Common myeloid progenitor, CD34-positive (primary cell): ENCODE results near the gene DISP2.

ENCODE experiments used
- CTCF ChIA-PET: fragments of 350-600 bp; sonication (Branson Sonifier 250); formaldehyde crosslinking; loops from one replicate; lab custom pipeline; 2021; ENCODE audit warnings: antibody characterized with exemption; lab: Charles Lee
- POLR2A ChIA-PET: fragments of 350-600 bp; sonication (Branson Sonifier 250); formaldehyde crosslinking; loops from one replicate; lab custom pipeline; 2021; ENCODE audit warnings: antibody characterized with exemption; lab: Charles Lee
- DNase-seq, 3 donors: peaks; one replicate each; pipeline versions ENCODE4 v3.0.0 to v3.0.0-alpha.2; 2013
- H3K27ac ChIP-seq, 2 experiments: 1 replicate in 1 of 2; 2 replicates in 1 of 2; pipeline ENCODE4 v1.7.0; 2013; ENCODE audit warnings: inconsistent platforms in 2 of 2, low read length in 2 of 2, mild to moderate bottlenecking in 2 of 2, low read depth in 1 of 2, moderate library complexity in 1 of 2; ENCODE audit not compliant: severe bottlenecking in 2 of 2, insufficient read depth in 1 of 2, poor library complexity in 1 of 2
- H3K27me3 ChIP-seq, 5 experiments: replicated peaks in 2 of 5; 1 replicate in 3 of 5; 2 replicates in 2 of 5; pipeline versions ENCODE4 v1.6.1 to v1.7.0; 2013; ENCODE audit warnings: low read length in 4 of 5, mild to moderate bottlenecking in 2 of 5, moderate library complexity in 2 of 5, inconsistent platforms in 1 of 5; ENCODE audit not compliant: insufficient read depth in 5 of 5, control insufficient read depth in 4 of 5
- H3K36me3 ChIP-seq, 4 experiments: 1 replicate in 2 of 4; 2 replicates in 2 of 4; pipeline versions ENCODE4 v1.6.1 to v1.7.0; 2013; ENCODE audit warnings: low read length in 3 of 4, control low read depth in 1 of 4, mild to moderate bottlenecking in 1 of 4; ENCODE audit not compliant: control insufficient read depth in 4 of 4, insufficient read depth in 4 of 4
- H3K4me1 ChIP-seq, 4 experiments: 1 replicate in 3 of 4; 2 replicates in 1 of 4; pipeline versions ENCODE4 v1.6.1 to v1.7.1; 2013; ENCODE audit warnings: low read length in 3 of 4, mild to moderate bottlenecking in 3 of 4, control low read depth in 1 of 4, inconsistent platforms in 1 of 4, moderate library complexity in 1 of 4; ENCODE audit not compliant: control insufficient read depth in 4 of 4, insufficient read depth in 4 of 4; ENCODE audit errors: control extremely low read depth in 1 of 4
- H3K4me3 ChIP-seq, 7 experiments: 1 replicate in 4 of 7; 2 replicates in 3 of 7; pipeline versions ENCODE4 v1.5.1 to v1.7.0; 2013; ENCODE audit warnings: mild to moderate bottlenecking in 7 of 7, low read length in 6 of 7, moderate library complexity in 6 of 7, inconsistent platforms in 2 of 7, low read depth in 2 of 7, control low read depth in 1 of 7; ENCODE audit not compliant: insufficient read depth in 4 of 7, control insufficient read depth in 1 of 7; ENCODE audit errors: extremely low read depth in 1 of 7
- H3K9me3 ChIP-seq, 5 experiments: 1 replicate in 4 of 5; 2 replicates in 1 of 5; pipeline versions ENCODE4 v1.6.1 to v1.7.1; 2013; ENCODE audit warnings: low read length in 4 of 5, mild to moderate bottlenecking in 2 of 5, inconsistent platforms in 1 of 5, low read depth in 1 of 5, moderate library complexity in 1 of 5; ENCODE audit not compliant: control insufficient read depth in 4 of 5, insufficient read depth in 2 of 5; ENCODE audit errors: control extremely low read depth in 1 of 5
- WGBS: methylation state at CpG from one replicate; pipeline ENCODE4 v1.1.5; 2013; ENCODE audit not compliant: insufficient coverage; 5-methylcytosine and 5-hydroxymethylcytosine counted together

DISP2 gene

DNA sequence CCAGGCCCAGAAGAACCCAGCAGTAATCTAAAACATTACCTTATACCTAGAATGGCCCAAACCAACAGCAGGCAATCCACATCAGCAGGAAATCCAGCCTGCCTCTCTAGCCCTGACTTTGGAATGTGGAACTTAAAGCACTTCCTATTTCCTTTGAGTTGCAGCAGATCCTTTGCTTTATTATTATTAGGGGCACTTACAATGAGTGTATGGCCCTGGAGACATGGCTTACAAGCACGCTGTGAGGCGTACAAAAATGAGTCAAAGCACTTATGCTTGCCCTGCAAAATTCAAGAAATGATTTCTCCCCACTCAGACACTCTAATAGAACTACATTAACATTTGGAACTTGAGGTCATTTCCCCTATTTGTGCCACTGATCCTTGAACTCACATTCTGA is 15.0 kb downstream of the DISP2 start:
- Histone ChIP-seq H3K27me3 (no peaks in the 10 kb centered on the region), H3K4me3 (no peak overlapping the region), H3K9me3 (no peaks in the 10 kb centered on the region), H3K36me3 (no peaks in the 10 kb centered on the region), H3K4me1 (peaks cover 0 to 13% (median 6%) of the 10 kb centered on the region in 4 experiments), H3K27ac (no peak overlapping the region)
- DNase-seq: no peak
- POLR2A ChIA-PET: no interaction called here
- WGBS: 75% methylated on average over 2 of the region's 2 CpGs
- CTCF ChIA-PET: interaction anchor here (1.1 to 1.9 kb wide), 3 partner anchors 21 to 34 kb away, joined by 3 to 12 read pairs (median 3); no protein-coding TSS in a partner anchor

DNA sequence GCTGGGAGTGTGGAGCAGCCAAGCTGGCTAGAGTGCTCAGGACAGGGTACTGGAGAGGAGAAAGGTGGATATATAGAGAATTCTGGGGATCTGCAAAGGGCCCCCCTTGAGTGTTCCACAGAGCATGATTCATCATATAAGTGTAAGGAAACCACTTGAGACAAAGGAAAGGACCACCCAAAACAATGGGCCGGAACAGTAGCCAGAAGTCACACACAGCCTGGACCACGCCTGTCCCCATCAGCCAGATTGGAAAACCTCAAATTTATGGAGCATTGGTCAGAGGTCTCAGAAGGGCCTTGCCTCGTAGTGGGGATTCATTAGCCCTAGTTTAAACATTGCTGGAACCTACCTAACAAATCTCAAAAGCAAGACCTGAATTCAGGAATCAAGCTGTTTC is 19.6 kb downstream of the DISP2 start:
- Histone ChIP-seq H3K4me1 (peaks cover 0 to 5% (median 3%) of the 10 kb centered on the region in 4 experiments), H3K9me3 (no peaks in the 10 kb centered on the region), H3K4me3 (no peak overlapping the region), H3K36me3 (no peaks in the 10 kb centered on the region), H3K27ac (no peak overlapping the region), H3K27me3 (no peaks in the 10 kb centered on the region)
- 93% methylated on average over 3 of the region's 3 CpGs for WGBS
- DNase-seq: no peak
- ChIA-PET CTCF (interaction anchor here (0.8 to 2.6 kb wide), 3 partner anchors 9 to 90 kb away, joined by 3 to 9 read pairs (median 3); no protein-coding TSS in a partner anchor), POLR2A (no interaction called here)

DNA sequence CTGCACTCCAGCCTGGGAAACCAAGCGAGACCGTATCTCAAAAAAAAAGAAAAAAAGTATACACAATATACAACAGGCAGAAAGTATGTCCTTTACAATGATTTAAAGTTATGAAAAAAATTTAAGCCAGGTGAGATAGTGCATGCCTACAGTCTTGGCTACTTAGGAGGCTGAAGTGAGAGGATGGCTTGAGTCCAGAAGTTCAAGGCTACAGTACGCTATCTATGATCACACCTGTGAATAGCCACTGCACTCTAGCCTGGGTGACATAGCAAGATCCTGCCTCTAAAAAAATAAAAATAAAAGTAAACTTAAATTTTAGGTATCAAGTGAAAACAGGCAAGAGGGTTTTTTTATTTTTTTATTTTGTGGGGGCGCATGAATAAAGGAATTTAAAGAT is 21.4 kb downstream of the DISP2 start:
- Histone ChIP-seq H3K27ac (no peak overlapping the region), H3K4me3 (no peak overlapping the region), H3K27me3 (no peaks in the 10 kb centered on the region), H3K4me1 (peaks cover 5 to 15% (median 11%) of the 10 kb centered on the region in 4 experiments), H3K9me3 (no peaks in the 10 kb centered on the region), H3K36me3 (peaks cover 0 to under 1% (median 0%) of the 10 kb centered on the region in 4 experiments)
- no peak for DNase-seq
- ChIA-PET POLR2A (no interaction called here), CTCF (interaction anchor here (2.6 kb wide), 1 partner anchor 11 kb away, joined by 9 read pairs; no protein-coding TSS in a partner anchor)
- WGBS: no CpG with 5 or more reads among the region's 4 CpGs

DNA sequence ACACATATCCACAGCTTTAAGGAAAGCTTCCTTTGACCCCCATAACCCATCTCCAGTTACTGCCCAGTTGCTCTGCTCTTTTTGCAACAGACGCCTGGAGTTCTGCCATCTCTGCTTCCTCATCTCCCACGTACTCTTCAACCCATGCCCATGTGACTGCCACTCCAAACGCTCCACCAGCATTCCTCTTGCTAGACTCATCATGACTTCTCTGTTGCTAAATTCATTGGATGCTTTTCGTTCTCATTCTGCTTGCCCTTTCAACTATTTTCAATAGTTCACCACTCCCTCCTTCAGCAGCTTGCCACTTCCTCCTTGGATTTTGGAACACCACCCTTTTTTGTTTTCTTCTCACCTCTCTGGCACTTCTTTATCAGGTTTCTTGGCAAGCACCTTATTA is 21.8 kb downstream of the DISP2 start:
- POLR2A ChIA-PET: no interaction called here
- Histone ChIP-seq H3K4me1 (peaks cover 5 to 18% (median 13%) of the 10 kb centered on the region in 4 experiments), H3K36me3 (peaks cover 0 to 4% (median 0%) of the 10 kb centered on the region in 4 experiments), H3K27me3 (no peaks in the 10 kb centered on the region), H3K4me3 (no peak overlapping the region), H3K27ac (no peak overlapping the region), H3K9me3 (no peaks in the 10 kb centered on the region)
- 51% methylated on average over 4 of the region's 4 CpGs for WGBS
- CTCF ChIA-PET: interaction anchor here (2.6 kb wide), 1 partner anchor 11 kb away, joined by 9 read pairs; no protein-coding TSS in a partner anchor
- DNase-seq: no peak

DNA sequence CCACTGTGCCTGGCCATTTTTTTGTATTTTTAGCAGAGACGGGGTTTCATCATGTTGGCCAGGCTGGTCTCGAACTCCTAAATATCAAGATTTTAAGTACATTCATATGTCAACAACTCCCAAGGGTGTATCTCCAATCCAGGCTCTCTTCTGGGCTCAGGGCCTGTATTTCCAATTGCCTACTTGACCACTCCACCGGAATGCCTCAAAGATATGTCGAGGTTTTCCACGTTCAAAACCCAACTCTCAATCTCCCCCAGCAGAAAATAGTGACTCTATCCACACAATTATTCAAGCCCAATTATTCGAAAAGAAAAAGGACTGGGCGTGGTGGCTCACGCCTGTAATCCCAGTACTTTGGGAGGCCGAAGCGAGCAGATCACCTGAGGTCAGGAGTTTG is 22.6 kb downstream of the DISP2 start:
- 97% methylated on average over 8 of the region's 10 CpGs for WGBS
- ChIA-PET CTCF (interaction anchor here (4.5 kb wide), 1 partner anchor 12 kb away, joined by 33 read pairs; no protein-coding TSS in a partner anchor), POLR2A (no interaction called here)
- no peaks in the 10 kb centered on the region for H3K9me3 ChIP-seq
- DNase-seq: no peak
- peaks cover 0 to 12% (median 0%) of the 10 kb centered on the region in 4 experiments for H3K36me3 ChIP-seq
- H3K4me1 ChIP-seq: peaks cover 5 to 21% (median 14%) of the 10 kb centered on the region in 4 experiments
- no peak overlapping the region for H3K4me3 ChIP-seq
- no peak overlapping the region for H3K27ac ChIP-seq
- H3K27me3 ChIP-seq: no peaks in the 10 kb centered on the region

DNA sequence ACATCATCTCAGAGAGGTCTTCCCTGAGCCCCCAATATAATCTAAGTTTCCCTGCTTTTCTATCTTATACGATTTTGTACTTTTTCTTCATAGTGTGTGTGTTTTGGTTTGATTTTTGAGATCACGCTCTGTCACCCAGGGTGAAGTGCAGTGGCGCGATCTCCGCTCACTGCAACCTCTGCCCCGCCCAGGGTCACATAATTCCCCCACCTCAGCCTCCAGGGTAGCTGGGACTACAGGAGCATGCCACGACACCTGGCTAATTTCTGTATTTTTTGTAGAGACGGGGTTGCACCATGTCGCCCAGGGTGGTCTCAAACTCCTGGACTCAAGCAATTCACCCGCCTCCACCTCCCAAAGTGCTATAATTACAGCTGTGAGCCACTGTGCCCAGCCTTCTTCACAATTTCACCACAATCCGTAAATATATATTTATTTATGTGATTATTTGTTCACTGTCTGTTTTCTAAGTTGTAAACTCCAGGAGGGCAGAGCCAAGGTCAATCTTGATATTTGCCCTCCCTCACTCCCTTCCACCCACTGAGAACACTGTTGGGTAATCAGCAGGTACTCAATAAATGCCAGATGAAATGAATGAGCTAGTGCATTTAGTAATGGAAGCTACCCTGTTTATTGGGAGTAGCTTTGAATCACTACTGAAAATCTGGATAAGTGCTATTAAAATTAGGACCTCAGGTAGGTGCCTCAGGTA is 24.0 kb downstream of the DISP2 start:
- H3K4me3 ChIP-seq: no peak overlapping the region
- H3K27me3 ChIP-seq: no peaks in the 10 kb centered on the region
- H3K4me1 ChIP-seq: peaks cover 5 to 21% (median 14%) of the 10 kb centered on the region in 4 experiments
- no peak overlapping the region for H3K27ac ChIP-seq
- H3K36me3 ChIP-seq: peaks cover 5 to 23% (median 9%) of the 10 kb centered on the region in 4 experiments
- CTCF ChIA-PET: interaction anchor here (0.7 to 4.5 kb wide), 9 partner anchors 10 to 313 kb away, joined by 3 to 33 read pairs (median 4); partner anchors contain the start of gene RAD51
- no peak for DNase-seq
- POLR2A ChIA-PET: interaction anchor here (1.0 kb wide), 1 partner anchor 13 kb away, joined by 3 read pairs; no protein-coding TSS in a partner anchor
- H3K9me3 ChIP-seq: no peaks in the 10 kb centered on the region
- WGBS: 98% methylated on average over 5 of the region's 11 CpGs
